Tongue (tissue), 2 donors: ENCODE data around the gene LRP10. TPM values are rescaled to one million over a fixed set of nuclear protein-coding genes. Genes with fewer than 3 reads are reported as not detected.

Experiments
- DNase-seq: peaks from one replicate; pipeline ENCODE4 v3.0.0-alpha.2; 2015
- total RNA-seq: library from RNA; depleted of rRNA; stranded (reverse); fragments of >200 nt; gene quantifications from one replicate; pipeline ENCODE4 v1.2.3, GENCODE V29; 2014

Gene LRP10
- total RNA-seq, 1 donor from 2014 or later: 30.5 TPM

GRCh38 chr14:22865424-22866405, 5.8 kb upstream of the LRP10 start:
- no peak for DNase-seq

GRCh38 chr14:22866874-22867273, 4.7 kb upstream of the LRP10 start:
- no peak for DNase-seq

- DNase-seq: no peak
Observed at GRCh38 chr14:22870811-22871223, 723 bp upstream of the LRP10 start.

GRCh38 chr14:22872033-22872832, 693 bp downstream of the LRP10 start:
- DNase-seq: peak; percentile 95

GRCh38 chr14:22872833-22873520, 1.4 kb downstream of the LRP10 start:
- DNase-seq: no peak

GRCh38 chr14:22875003-22875747, 3.6 kb downstream of the LRP10 start:
- DNase-seq: no peak

GRCh38 chr14:22875748-22876319, 4.3 kb downstream of the LRP10 start:
- no peak for DNase-seq

- no peak for DNase-seq
Observed at GRCh38 chr14:22877000-22877501, 5.5 kb downstream of the LRP10 start.

GRCh38 chr14:22878271-22879246, 7.0 kb downstream of the LRP10 start:
- no peak for DNase-seq

GRCh38 chr14:22882064-22882463, 10.5 kb downstream of the LRP10 start:
- no peak for DNase-seq

GRCh38 chr14:22882529-22883172, 11.1 kb downstream of the LRP10 start:
- peak; percentile 77 for DNase-seq

GRCh38 chr14:22883173-22883976, 11.8 kb downstream of the LRP10 start, which contains the start of gene REM2:
TSS of gene REM2 (plus strand) at chr14:22883222. CDS start at chr14:22883288, 66 bp downstream.
- DNase-seq: peak; percentile 36

- no peak for DNase-seq
Observed at GRCh38 chr14:22884076-22884737, 12.7 kb downstream of the LRP10 start.

GRCh38 chr14:22884738-22885523, 13.4 kb downstream of the LRP10 start:
- DNase-seq: no peak

GRCh38 chr14:22885975-22886374, 14.4 kb downstream of the LRP10 start:
- DNase-seq: no peak

GRCh38 chr14:22886500-22887259, 15.1 kb downstream of the LRP10 start:
- peak; percentile 82 for DNase-seq
